NCI-H345 treated with DMSO at 0.1 percent for 48 hours (cell line): Measurements from ENCODE around the gene GPR162.

Experiments used
- DNase-seq: peaks from one replicate; lab custom pipeline; 2025; ENCODE audit not compliant: unreplicated experiment; lab: John Stamatoyannopoulos, UW

GPR162 gene

GRCh38 chr12:6821591-6822425 lies at the start of gene GPR162:
TSS of gene GPR162 (plus strand) at chr12:6821821. CDS start at chr12:6823899, 2,078 bp downstream.
- peak; percentile 24 for DNase-seq

GRCh38 chr12:6772331-6772695 lies 49.3 kb upstream of the GPR162 start, which contains the start of gene LAG3:
TSS of gene LAG3 (plus strand) at chr12:6772520. CDS start at chr12:6772853, 333 bp downstream.
- no peak for DNase-seq

- DNase-seq = no peak
These were observed 48.7 kb upstream of the GPR162 start for GRCh38 chr12:6772726-6773589.

- no peak for DNase-seq
These were observed 47.9 kb upstream of the GPR162 start for GRCh38 chr12:6773590-6774351.

- no peak for DNase-seq
These were observed 47.0 kb upstream of the GPR162 start for GRCh38 chr12:6774499-6775062.

GRCh38 chr12:6775185-6776174 lies 46.1 kb upstream of the GPR162 start:
- DNase-seq = no peak

GRCh38 chr12:6777386-6777785 lies 44.2 kb upstream of the GPR162 start:
- DNase-seq = no peak

GRCh38 chr12:6778217-6778573 lies 43.4 kb upstream of the GPR162 start:
- no peak for DNase-seq

GRCh38 chr12:6778574-6779550 lies 42.8 kb upstream of the GPR162 start:
- DNase-seq = peak; percentile 70

- no peak for DNase-seq
These were observed 41.8 kb upstream of the GPR162 start for GRCh38 chr12:6779708-6780432.

- no peak for DNase-seq
These were observed 41.0 kb upstream of the GPR162 start for GRCh38 chr12:6780573-6780972.

- DNase-seq = no peak
These were observed 39.5 kb upstream of the GPR162 start for GRCh38 chr12:6782119-6782518.

- DNase-seq = no peak
These were observed 38.6 kb upstream of the GPR162 start for GRCh38 chr12:6782850-6783566.

- no peak for DNase-seq
These were observed 37.8 kb upstream of the GPR162 start for GRCh38 chr12:6783828-6784227.

GRCh38 chr12:6784296-6784695 lies 37.3 kb upstream of the GPR162 start:
- no peak for DNase-seq

GRCh38 chr12:6784761-6785160 lies 36.9 kb upstream of the GPR162 start:
- DNase-seq = no peak

GRCh38 chr12:6786416-6787094 lies 35.1 kb upstream of the GPR162 start:
- DNase-seq = no peak
